Sigmoid colon (tissue), 7 donors: ENCODE data around the gene ACACA. TPM values are rescaled to one million over a fixed set of nuclear protein-coding genes. Genes with fewer than 3 reads are reported as not detected.

ENCODE experiments used
- DNase-seq: peaks from one replicate; pipeline ENCODE4 v3.0.0-alpha.2; 2019
- H3K27ac ChIP-seq, 4 donors: fragments of 200-600 bp; sonication (generic); one replicate each; pipeline ENCODE4 v1.5.1; 2016 to 2019; ENCODE audit warnings: mild to moderate bottlenecking in 1 of 4
- H3K27me3 ChIP-seq, 3 donors: fragments of 200-600 bp; sonication (generic); one replicate each; pipeline ENCODE4 v1.5.1; 2019; ENCODE audit warnings: mild to moderate bottlenecking in 1 of 3
- H3K36me3 ChIP-seq, 4 donors: fragments of 200-600 bp; sonication (generic); one replicate each; pipeline ENCODE4 v1.5.1; 2016 to 2019
- H3K4me1 ChIP-seq, 4 donors: fragments of 200-600 bp; sonication (generic); one replicate each; pipeline ENCODE4 v1.5.1; 2017 to 2019
- H3K4me3 ChIP-seq, 4 donors: fragments of 200-600 bp; sonication (generic); one replicate each; pipeline ENCODE4 v1.5.1; 2017 to 2019; ENCODE audit warnings: mild to moderate bottlenecking in 2 of 4, moderate library complexity in 1 of 4
- H3K9me3 ChIP-seq, 4 donors: fragments of 200-600 bp in 3 of 4; sonication (generic) in 3 of 4; one replicate each; pipeline versions ENCODE4 v1.5.1 to v1.6.1; 2013 to 2019
- EP300 ChIP-seq, 4 donors: sonication (generic); formaldehyde crosslinking; IDR thresholded peaks; one replicate each; pipeline ENCODE4 v1.6.1; 2017; ENCODE audit warnings: antibody characterized with exemption in 4 of 4
- POLR2A ChIP-seq, 2 donors: fragments of 450-650 bp; IDR thresholded peaks; one replicate each; pipeline ENCODE4 v1.6.1; 2016; ENCODE audit warnings: antibody characterized with exemption in 2 of 2, mild to moderate bottlenecking in 2 of 2, moderate library complexity in 2 of 2
- POLR2AphosphoS5 ChIP-seq, 4 donors: sonication (generic); formaldehyde crosslinking; IDR thresholded peaks; one replicate each; pipeline ENCODE4 v1.6.1; 2017; ENCODE audit warnings: antibody characterized with exemption in 4 of 4
- WGBS, 2 donors: extraction: QIAGEN DNeasy Blood & Tissue Kit; methylation state at CpG; one replicate each; pipeline ENCODE4 v1.1.7; 2013; 5-methylcytosine and 5-hydroxymethylcytosine counted together
- intact Hi-C: fragments of 100-400 bp; cut with DNase I; formaldehyde crosslinking; loops from one replicate; pipeline ENCODE4 v1.15.1; 2023
- polyA plus RNA-seq, 3 donors: library from polyadenylated mRNA; stranded (reverse); fragments of 200-250 nt; gene quantifications; one replicate each; pipeline ENCODE4 v1.2.3, GENCODE V29; 2013
- total RNA-seq, 4 donors: library from RNA; depleted of rRNA; stranded (reverse); fragments of >200 nt; gene quantifications; one replicate each; pipeline ENCODE4 v1.1.0, GENCODE V29; 2016
- TF ChIP-seq, protein P1 (sequence below), 4 experiments: fragments of 450-650 bp in 3 of 4; fragments of 200-600 bp in 1 of 4; IDR thresholded peaks; one replicate each; pipeline ENCODE4 v1.5.1; 2016 to 2019; ENCODE audit warnings: antibody characterized with exemption in 4 of 4, mild to moderate bottlenecking in 3 of 4, moderate library complexity in 2 of 4
- donor health status: healthy with polysubstance abuse.
- donor health status: Bipolar disorder and iron deficiency.
- donor health status: healthy.

ACACA gene
- total and polyA plus RNA-seq, 7 donors, result 10.8 to 38.9 (median 27.6) TPM

- H3K27me3 ChIP-seq, result peaks cover 2 to 45% (median 11%) of the 10 kb centered on the region in 3 donors
- no peak overlapping the region for H3K27ac ChIP-seq
- H3K9me3 ChIP-seq, result no peaks in the 10 kb centered on the region
- H3K4me3 ChIP-seq, result no peak overlapping the region
- WGBS, 2 donors, result 82 to 88% methylated on average over 9 of the region's 9 CpGs
- H3K36me3 ChIP-seq, result peaks cover 0 to 12% (median 3%) of the 10 kb centered on the region in 4 donors
- no peak for DNase-seq
- intact Hi-C loops, result no loop called here
- TF ChIP-seq, protein P1, sequence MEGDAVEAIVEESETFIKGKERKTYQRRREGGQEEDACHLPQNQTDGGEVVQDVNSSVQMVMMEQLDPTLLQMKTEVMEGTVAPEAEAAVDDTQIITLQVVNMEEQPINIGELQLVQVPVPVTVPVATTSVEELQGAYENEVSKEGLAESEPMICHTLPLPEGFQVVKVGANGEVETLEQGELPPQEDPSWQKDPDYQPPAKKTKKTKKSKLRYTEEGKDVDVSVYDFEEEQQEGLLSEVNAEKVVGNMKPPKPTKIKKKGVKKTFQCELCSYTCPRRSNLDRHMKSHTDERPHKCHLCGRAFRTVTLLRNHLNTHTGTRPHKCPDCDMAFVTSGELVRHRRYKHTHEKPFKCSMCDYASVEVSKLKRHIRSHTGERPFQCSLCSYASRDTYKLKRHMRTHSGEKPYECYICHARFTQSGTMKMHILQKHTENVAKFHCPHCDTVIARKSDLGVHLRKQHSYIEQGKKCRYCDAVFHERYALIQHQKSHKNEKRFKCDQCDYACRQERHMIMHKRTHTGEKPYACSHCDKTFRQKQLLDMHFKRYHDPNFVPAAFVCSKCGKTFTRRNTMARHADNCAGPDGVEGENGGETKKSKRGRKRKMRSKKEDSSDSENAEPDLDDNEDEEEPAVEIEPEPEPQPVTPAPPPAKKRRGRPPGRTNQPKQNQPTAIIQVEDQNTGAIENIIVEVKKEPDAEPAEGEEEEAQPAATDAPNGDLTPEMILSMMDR (IDR thresholded peaks at IDR 0.05), result no peak
- TF ChIP-seq POLR2AphosphoS5 (IDR thresholded peaks at IDR 0.05) (no peak), EP300 (IDR thresholded peaks at IDR 0.05) (no peak), POLR2A (IDR thresholded peaks at IDR 0.05) (no peak)
- H3K4me1 ChIP-seq, result no peaks in the 10 kb centered on the region
These were observed 344.6 kb downstream of the ACACA start for GRCh38 chr17:37062021-37062420.

- H3K9me3 ChIP-seq, result no peaks in the 10 kb centered on the region
- no peak for DNase-seq
- no peaks in the 10 kb centered on the region for H3K4me1 ChIP-seq
- 21 to 49% methylated on average over 7 of the region's 7 CpGs for WGBS, 2 donors
- H3K27me3 ChIP-seq, result peaks cover 0 to 34% (median 11%) of the 10 kb centered on the region in 3 donors
- peaks cover 0 to 20% (median 7%) of the 10 kb centered on the region in 4 donors for H3K36me3 ChIP-seq
- intact Hi-C loops, result no loop called here
- H3K4me3 ChIP-seq, result no peak overlapping the region
- no peak overlapping the region for H3K27ac ChIP-seq
- TF ChIP-seq POLR2A (IDR thresholded peaks at IDR 0.05) (no peak), EP300 (IDR thresholded peaks at IDR 0.05) (no peak), POLR2AphosphoS5 (IDR thresholded peaks at IDR 0.05) (no peak)
- TF ChIP-seq, protein P1 (IDR thresholded peaks at IDR 0.05), result no peak
These were observed 345.7 kb downstream of the ACACA start for GRCh38 chr17:37060928-37061327.

- WGBS, 2 donors, result 89 to 90% methylated on average over 6 of the region's 6 CpGs
- H3K36me3 ChIP-seq, result peaks cover 0 to 20% (median 7%) of the 10 kb centered on the region in 4 donors
- H3K27me3 ChIP-seq, result peaks cover 0 to 26% (median 6%) of the 10 kb centered on the region in 3 donors
- no peak overlapping the region for H3K27ac ChIP-seq
- H3K4me1 ChIP-seq, result no peaks in the 10 kb centered on the region
- intact Hi-C loops, result no loop called here
- H3K4me3 ChIP-seq, result no peak overlapping the region
- no peak for DNase-seq
- TF ChIP-seq, protein P1 (IDR thresholded peaks at IDR 0.05), result no peak
- TF ChIP-seq EP300 (IDR thresholded peaks at IDR 0.05) (no peak), POLR2AphosphoS5 (IDR thresholded peaks at IDR 0.05) (no peak), POLR2A (IDR thresholded peaks at IDR 0.05) (no peak)
- no peaks in the 10 kb centered on the region for H3K9me3 ChIP-seq
These were observed 346.5 kb downstream of the ACACA start for GRCh38 chr17:37060094-37060493.

- H3K36me3 ChIP-seq, result peaks cover 0 to 22% (median 8%) of the 10 kb centered on the region in 4 donors
- no peak for DNase-seq
- intact Hi-C loops, result no loop called here
- no peaks in the 10 kb centered on the region for H3K4me1 ChIP-seq
- peaks cover 0 to 20% (median 0%) of the 10 kb centered on the region in 3 donors for H3K27me3 ChIP-seq
- no peaks in the 10 kb centered on the region for H3K9me3 ChIP-seq
- 92 to 95% methylated on average over 3 of the region's 3 CpGs for WGBS, 2 donors
- TF ChIP-seq POLR2A (IDR thresholded peaks at IDR 0.05) (no peak), POLR2AphosphoS5 (IDR thresholded peaks at IDR 0.05) (no peak), EP300 (IDR thresholded peaks at IDR 0.05) (no peak)
- TF ChIP-seq, protein P1 (IDR thresholded peaks at IDR 0.05), result no peak
- no peak overlapping the region for H3K27ac ChIP-seq
- H3K4me3 ChIP-seq, result no peak overlapping the region
These were observed 347.1 kb downstream of the ACACA start for GRCh38 chr17:37059493-37059892.

DNA sequence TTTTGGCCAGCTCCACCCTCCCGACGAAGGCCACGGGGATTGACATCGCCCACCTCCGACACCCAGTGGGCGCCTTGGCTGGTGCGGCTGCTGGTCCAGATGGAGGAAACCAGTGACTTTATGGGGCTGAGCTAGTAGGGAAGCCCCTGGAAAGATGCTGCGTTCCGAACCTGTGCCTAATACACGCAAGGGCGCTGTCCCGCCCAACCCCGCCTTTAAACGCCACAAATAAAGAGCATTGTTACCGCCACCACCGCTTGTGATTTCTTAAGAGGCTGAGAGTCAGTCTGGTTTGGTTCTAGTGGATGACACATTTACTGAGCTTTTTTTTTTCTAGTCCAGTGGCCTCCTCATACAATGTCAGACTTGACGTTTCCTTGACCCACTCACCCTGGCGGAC, 350.0 kb downstream of the ACACA start:
- WGBS, 2 donors, result 97 to 98% methylated on average over 18 of the region's 18 CpGs
- intact Hi-C loops, result no loop called here
- Histone ChIP-seq H3K27ac (no peak overlapping the region), H3K27me3 (peaks cover 0 to under 1% (median 0%) of the 10 kb centered on the region in 3 donors), H3K36me3 (peaks cover 0 to 33% (median 11%) of the 10 kb centered on the region in 4 donors), H3K4me1 (no peaks in the 10 kb centered on the region), H3K9me3 (no peaks in the 10 kb centered on the region), H3K4me3 (no peak overlapping the region)
- no peak for DNase-seq
- TF ChIP-seq, protein P1 (IDR thresholded peaks at IDR 0.05), result no peak
- no peak for TF ChIP-seq EP300 (IDR thresholded peaks at IDR 0.05)
- TF ChIP-seq POLR2AphosphoS5 (IDR thresholded peaks at IDR 0.05), result no peak
- no peak for TF ChIP-seq POLR2A (IDR thresholded peaks at IDR 0.05)
